Mesendoderm (in vitro differentiated cells): ENCODE results near the gene TENM4.
"Not testable (repeated sequence)": the region's sequence is repeated elsewhere in the genome, so short reads cannot be mapped to it uniquely, and the experiment has no call there.

ENCODE experiments used
- DNase-seq: peaks from one replicate; pipeline ENCODE4 v3.0.0; 2013
- H2AK5ac ChIP-seq: 2 replicates; pipeline ENCODE4 v1.6.1; 2013; ENCODE audit warnings: low read length, inconsistent platforms
- H2BK120ac ChIP-seq: 2 replicates; pipeline ENCODE4 v1.6.1; 2013; ENCODE audit warnings: low read depth, mild to moderate bottlenecking, low read length, moderate library complexity, mixed read lengths
- H2BK15ac ChIP-seq: replicated peaks from 2 replicates; pipeline ENCODE4 v1.6.1; 2013; ENCODE audit warnings: low read depth, mild to moderate bottlenecking, moderate library complexity
- H2BK5ac ChIP-seq: 2 replicates; pipeline ENCODE4 v1.6.1; 2013; ENCODE audit warnings: low read length, inconsistent platforms
- H3K18ac ChIP-seq: 2 replicates; pipeline ENCODE4 v1.6.1; 2013; ENCODE audit warnings: mild to moderate bottlenecking, low read length, mixed read lengths
- H3K23ac ChIP-seq: one replicate; pipeline ENCODE4 v1.6.1; 2013; ENCODE audit warnings: low read length
- H3K27ac ChIP-seq: 2 replicates; pipeline ENCODE4 v1.5.1; 2013; ENCODE audit warnings: low read depth, mild to moderate bottlenecking, inconsistent platforms, low read length, moderate library complexity
- H3K27me3 ChIP-seq: 2 replicates; pipeline ENCODE4 v1.6.1; 2013; ENCODE audit warnings: low read length, control low read depth, mild to moderate bottlenecking, inconsistent platforms; ENCODE audit not compliant: insufficient read depth, poor library complexity
- H3K36me3 ChIP-seq: 2 replicates; pipeline ENCODE4 v1.6.1; 2013; ENCODE audit warnings: low read length, inconsistent platforms; ENCODE audit not compliant: control insufficient read depth, insufficient read depth
- H3K4ac ChIP-seq: one replicate; pipeline ENCODE4 v1.6.1; 2013; ENCODE audit warnings: low read depth, mild to moderate bottlenecking, low read length, moderate library complexity
- H3K4me1 ChIP-seq: 2 replicates; pipeline ENCODE4 v1.6.1; 2013; ENCODE audit warnings: low read depth, low read length, inconsistent platforms; ENCODE audit not compliant: control insufficient read depth
- H3K4me2 ChIP-seq: 2 replicates; pipeline ENCODE4 v1.6.1; 2013; ENCODE audit warnings: low read length
- H3K4me3 ChIP-seq: 2 replicates; pipeline ENCODE4 v1.5.1; 2013; ENCODE audit warnings: mild to moderate bottlenecking, low read length
- H3K56ac ChIP-seq: one replicate; pipeline ENCODE4 v1.6.1; 2013; ENCODE audit warnings: low read length
- H3K79me1 ChIP-seq: 2 replicates; pipeline ENCODE4 v1.6.1; 2013; ENCODE audit warnings: low read length, inconsistent platforms
- H3K79me2 ChIP-seq: 2 replicates; pipeline ENCODE4 v1.6.1; 2013; ENCODE audit warnings: mild to moderate bottlenecking, low read length; ENCODE audit not compliant: control insufficient read depth, insufficient read depth
- H3K9ac ChIP-seq: 2 replicates; pipeline ENCODE4 v1.6.1; 2013; ENCODE audit warnings: low read length, inconsistent platforms
- H4K5ac ChIP-seq: one replicate; pipeline ENCODE4 v1.6.1; 2013; ENCODE audit warnings: low read length
- H4K8ac ChIP-seq: one replicate; pipeline ENCODE4 v1.6.1; 2013; ENCODE audit warnings: low read depth, mild to moderate bottlenecking, control low read depth, low read length, moderate library complexity
- WGBS: extraction: QIAGEN DNeasy Blood & Tissue Kit; methylation state at CpG from one replicate; pipeline ENCODE4 v1.1.7; 2013; ENCODE audit warnings: low lambda C conversion rate, missing lambda C conversion rate; ENCODE audit not compliant: insufficient coverage; ENCODE audit errors: extremely low coverage; 5-methylcytosine and 5-hydroxymethylcytosine counted together

The TENM4 gene

GRCh38 chr11:79195209-79195608 is 245.6 kb downstream of the TENM4 start:
- Histone ChIP-seq H3K79me1 (peaks cover 2% of the 10 kb centered on the region), H2BK15ac (no peak overlapping the region)

GRCh38 chr11:79193663-79194310 is 247.0 kb downstream of the TENM4 start:
- Histone ChIP-seq H3K4me3 (no peak overlapping the region), H3K79me2 (no peaks in the 10 kb centered on the region), H3K27me3 (no peaks in the 10 kb centered on the region), H2BK120ac (no peak overlapping the region), H2BK15ac (no peak overlapping the region), H4K5ac (no peak overlapping the region), H3K79me1 (no peaks in the 10 kb centered on the region), H3K36me3 (no peaks in the 10 kb centered on the region), H2BK5ac (no peak overlapping the region), H2AK5ac (no peak overlapping the region), H3K9ac (no peak overlapping the region), H3K4me2 (no peak overlapping the region), H3K56ac (no peak overlapping the region), H3K23ac (no peak overlapping the region), H3K4me1 (no peaks in the 10 kb centered on the region), H4K8ac (no peak overlapping the region), H3K27ac (no peak overlapping the region), H3K4ac (no peak overlapping the region), H3K18ac (no peak overlapping the region)
- no CpG with 5 or more reads among the region's 7 CpGs for WGBS
- DNase-seq: no peak

More at GRCh38 chr11:79195209-79195608, 245.6 kb downstream of the TENM4 start:
- Histone ChIP-seq H3K27me3 (no peaks in the 10 kb centered on the region), H2BK120ac (no peak overlapping the region), H2BK5ac (no peak overlapping the region), H3K27ac (no peak overlapping the region), H3K4me2 (no peak overlapping the region), H3K4ac (no peak overlapping the region), H3K4me1 (no peaks in the 10 kb centered on the region), H4K8ac (no peak overlapping the region), H2AK5ac (no peak overlapping the region), H4K5ac (no peak overlapping the region), H3K79me2 (no peaks in the 10 kb centered on the region), H3K18ac (no peak overlapping the region), H3K23ac (no peak overlapping the region), H3K56ac (no peak overlapping the region), H3K9ac (no peak overlapping the region), H3K4me3 (no peak overlapping the region), H3K36me3 (no peaks in the 10 kb centered on the region)
- no peak for DNase-seq
- no CpG with 5 or more reads among the region's 4 CpGs for WGBS

- DNase-seq: no peak
- H3K4ac ChIP-seq: no peak overlapping the region
- no peak overlapping the region for H2BK5ac ChIP-seq
- H3K23ac ChIP-seq: no peak overlapping the region
- H3K79me2 ChIP-seq: no peaks in the 10 kb centered on the region
- H4K8ac ChIP-seq: no peak overlapping the region
- no peak overlapping the region for H2BK15ac ChIP-seq
- no peak overlapping the region for H4K5ac ChIP-seq
- H2AK5ac ChIP-seq: no peak overlapping the region
- H2BK120ac ChIP-seq: no peak overlapping the region
- no peak overlapping the region for H3K56ac ChIP-seq
- WGBS: no CpG with 5 or more reads among the region's 2 CpGs
- H3K27ac ChIP-seq: no peak overlapping the region
- H3K4me1 ChIP-seq: no peaks in the 10 kb centered on the region
- no peaks in the 10 kb centered on the region for H3K27me3 ChIP-seq
- H3K4me3 ChIP-seq: no peak overlapping the region
- H3K4me2 ChIP-seq: no peak overlapping the region
- no peaks in the 10 kb centered on the region for H3K36me3 ChIP-seq
- H3K9ac ChIP-seq: no peak overlapping the region
- no peaks in the 10 kb centered on the region for H3K79me1 ChIP-seq
- H3K18ac ChIP-seq: no peak overlapping the region
Observed at GRCh38 chr11:79192836-79193235, 248.0 kb downstream of the TENM4 start.

- H3K23ac ChIP-seq, DNase-seq, H3K4me1 ChIP-seq, H4K5ac ChIP-seq, H2AK5ac ChIP-seq, H3K56ac ChIP-seq, H3K4me3 ChIP-seq, H3K4ac ChIP-seq, H3K79me1 ChIP-seq, H2BK120ac ChIP-seq, H3K9ac ChIP-seq, H3K27me3 ChIP-seq, H3K79me2 ChIP-seq, H2BK15ac ChIP-seq, H3K27ac ChIP-seq, H4K8ac ChIP-seq, H3K18ac ChIP-seq, H2BK5ac ChIP-seq, H3K36me3 ChIP-seq, H3K4me2 ChIP-seq: not testable (repeated sequence)
- WGBS: no CpG with 5 or more reads among the region's 29 CpGs
Observed at GRCh38 chr11:79191716-79192115, 249.1 kb downstream of the TENM4 start.

- not testable (repeated sequence) for H3K23ac ChIP-seq, H3K4me3 ChIP-seq, H3K79me1 ChIP-seq, H3K79me2 ChIP-seq, H3K18ac ChIP-seq, H2BK15ac ChIP-seq, H3K56ac ChIP-seq, DNase-seq, H3K4ac ChIP-seq, H2AK5ac ChIP-seq, H4K5ac ChIP-seq, H3K9ac ChIP-seq, H3K4me2 ChIP-seq, H3K4me1 ChIP-seq, H3K27ac ChIP-seq, H4K8ac ChIP-seq, H2BK120ac ChIP-seq, H3K27me3 ChIP-seq, H2BK5ac ChIP-seq, H3K36me3 ChIP-seq
- no CpG with 5 or more reads among the region's 10 CpGs for WGBS
Observed at GRCh38 chr11:79190553-79190952, 250.3 kb downstream of the TENM4 start.

- no peaks in the 10 kb centered on the region for H3K4me1 ChIP-seq
- no peak overlapping the region for H4K8ac ChIP-seq
- WGBS: no CpG with 5 or more reads among the region's 7 CpGs
- no peak overlapping the region for H4K5ac ChIP-seq
- H3K4ac ChIP-seq: no peak overlapping the region
- no peaks in the 10 kb centered on the region for H3K79me2 ChIP-seq
- no peak overlapping the region for H2AK5ac ChIP-seq
- H3K9ac ChIP-seq: no peak overlapping the region
- no peak overlapping the region for H3K56ac ChIP-seq
- no peak overlapping the region for H2BK15ac ChIP-seq
- H3K18ac ChIP-seq: no peak overlapping the region
- no peaks in the 10 kb centered on the region for H3K79me1 ChIP-seq
- no peak overlapping the region for H2BK120ac ChIP-seq
- no peak for DNase-seq
- no peak overlapping the region for H3K4me3 ChIP-seq
- H3K4me2 ChIP-seq: no peak overlapping the region
- no peak overlapping the region for H3K27ac ChIP-seq
- H3K27me3 ChIP-seq: no peaks in the 10 kb centered on the region
- no peaks in the 10 kb centered on the region for H3K36me3 ChIP-seq
- H3K23ac ChIP-seq: no peak overlapping the region
- H2BK5ac ChIP-seq: no peak overlapping the region
Observed at GRCh38 chr11:79189601-79190000, 251.2 kb downstream of the TENM4 start.
